HepG2 (cell line): ENCODE measurements around the gene RABEP1. TPM values are rescaled to one million over a fixed set of nuclear protein-coding genes. Genes with fewer than 3 reads are reported as not detected.

Source experiments
- CEBPG ChIP-seq: IDR thresholded peaks from 2 replicates; pipeline ENCODE4 v1.6.1; 2016
- FOXM1 ChIP-seq: sonication (generic); formaldehyde crosslinking; IDR thresholded peaks from 2 replicates; pipeline ENCODE4 v1.5.0; 2020; ENCODE audit warnings: missing genetic modification reagents
- HDAC2 ChIP-seq: sonication (generic); formaldehyde crosslinking; IDR thresholded peaks from 2 replicates; pipeline ENCODE4 v1.4.0; 2020; ENCODE audit warnings: missing genetic modification reagents
- KMT2A ChIP-seq: sonication (generic); formaldehyde crosslinking; IDR thresholded peaks from 2 replicates; pipeline ENCODE4 v1.4.0; 2020; ENCODE audit warnings: missing genetic modification reagents
- MEF2D ChIP-seq: sonication (generic); formaldehyde crosslinking; IDR thresholded peaks from 2 replicates; pipeline ENCODE4 v1.5.1; 2020; ENCODE audit warnings: mild to moderate bottlenecking, missing genetic modification reagents
- NFKB2 ChIP-seq: sonication (generic); formaldehyde crosslinking; IDR thresholded peaks from 2 replicates; pipeline ENCODE4 v1.4.0; 2020; ENCODE audit warnings: missing genetic modification reagents, borderline replicate concordance
- NR2F6 ChIP-seq, 2 experiments: IDR thresholded peaks; 2 replicates each; pipeline ENCODE4 v1.6.1; 2016; ENCODE audit warnings: antibody characterized with exemption in 1 of 2, mild to moderate bottlenecking in 1 of 2
- REXO4 ChIP-seq: sonication (generic); formaldehyde crosslinking; IDR thresholded peaks from 2 replicates; pipeline ENCODE4 v1.8.0; 2022; ENCODE audit warnings: missing genetic modification reagents, mild to moderate bottlenecking, borderline replicate concordance
- RFXAP ChIP-seq: sonication (generic); formaldehyde crosslinking; IDR thresholded peaks from 2 replicates; pipeline ENCODE4 v1.4.0; 2020; ENCODE audit warnings: missing genetic modification reagents, borderline replicate concordance
- SP4 ChIP-seq: sonication (generic); formaldehyde crosslinking; IDR thresholded peaks from 2 replicates; pipeline ENCODE4 v1.8.1; 2023; ENCODE audit warnings: mild to moderate bottlenecking, missing genetic modification reagents
- TBX2 ChIP-seq: sonication (generic); formaldehyde crosslinking; IDR thresholded peaks from 2 replicates; pipeline ENCODE4 v1.5.0; 2020; ENCODE audit warnings: missing genetic modification reagents, mild to moderate bottlenecking, borderline replicate concordance
- TP53 ChIP-seq: sonication (generic); formaldehyde crosslinking; conservative IDR thresholded peaks from 2 replicates; pipeline ENCODE4 v1.4.0; 2020; ENCODE audit warnings: missing genetic modification reagents
- ZFP62 ChIP-seq: sonication (generic); formaldehyde crosslinking; IDR thresholded peaks from 2 replicates; pipeline ENCODE4 v1.4.0; 2020; ENCODE audit warnings: missing genetic modification reagents
- ZNF235 ChIP-seq: sonication (generic); formaldehyde crosslinking; IDR thresholded peaks from 2 replicates; pipeline ENCODE4 v1.8.1; 2023; ENCODE audit warnings: mild to moderate bottlenecking, missing genetic modification reagents, borderline replicate concordance
- ZNF282 ChIP-seq: fragments of 450-650 bp; IDR thresholded peaks from 2 replicates; pipeline ENCODE4 v1.6.1; 2018; ENCODE audit not compliant: partially characterized antibody
- ZNF329 ChIP-seq: sonication (generic); formaldehyde crosslinking; IDR thresholded peaks from 2 replicates; pipeline ENCODE4 v1.9.0; 2021; ENCODE audit warnings: low read depth, mild to moderate bottlenecking, missing genetic modification reagents
- ZNF382 ChIP-seq: sonication (generic); formaldehyde crosslinking; IDR thresholded peaks from 2 replicates; pipeline ENCODE4 v1.5.0; 2020; ENCODE audit warnings: missing genetic modification reagents, mild to moderate bottlenecking, borderline replicate concordance
- ZNF460 ChIP-seq: sonication (generic); formaldehyde crosslinking; IDR thresholded peaks from 2 replicates; pipeline ENCODE4 v1.5.1; 2020; ENCODE audit warnings: missing genetic modification reagents, mild to moderate bottlenecking, borderline replicate concordance
- polyA plus RNA-seq, 8 experiments: library from polyadenylated mRNA; depleted of rRNA in 3 of 8; stranded (reverse) in 7 of 8; unstranded in 1 of 8; fragments of >200 nt; fragmentation: Illumina TruSeq in 4 of 8; extraction: Trizol in 4 of 8; gene quantifications; 2 replicates each; pipeline versions ENCODE4 v1.2.1 to v1.2.3, GENCODE V29; 2011 to 2016; ENCODE audit warnings: low read depth in 4 of 8, missing spikeins in 1 of 8, mixed read lengths in 1 of 8; ENCODE audit not compliant: insufficient read depth in 1 of 8
- total RNA-seq, 5 experiments: library from RNA; depleted of rRNA; stranded (reverse); fragments of >200 nt; fragmentation: Illumina TruSeq; extraction: Trizol; gene quantifications; 2 replicates each; pipeline ENCODE4 v1.2.3, GENCODE V29; 2016; ENCODE audit warnings: low read depth in 1 of 5
- TF ChIP-seq, protein P1 (sequence below): sonication (generic); formaldehyde crosslinking; IDR thresholded peaks from 2 replicates; pipeline ENCODE4 v1.4.0; 2020; ENCODE audit warnings: missing genetic modification reagents, borderline replicate concordance
- TF ChIP-seq, protein P2 (sequence below): IDR thresholded peaks from 2 replicates; pipeline ENCODE4 v1.6.1; 2016; ENCODE audit warnings: low read depth, borderline replicate concordance
- TF ChIP-seq, protein P3 (sequence below): sonication (generic); formaldehyde crosslinking; IDR thresholded peaks from 2 replicates; pipeline ENCODE4 v1.5.1; 2020; ENCODE audit warnings: mild to moderate bottlenecking, missing genetic modification reagents, moderate library complexity
- TF ChIP-seq, protein P4 (sequence below): sonication (generic); formaldehyde crosslinking; IDR thresholded peaks from 2 replicates; pipeline ENCODE4 v1.4.0; 2020; ENCODE audit warnings: missing genetic modification reagents, mild to moderate bottlenecking, borderline replicate concordance
- TF ChIP-seq, protein P5 (sequence below): sonication (generic); formaldehyde crosslinking; IDR thresholded peaks from 2 replicates; pipeline ENCODE4 v1.8.0; 2022; ENCODE audit warnings: missing genetic modification reagents, low read depth, mild to moderate bottlenecking, borderline replicate concordance

Gene RABEP1
- total and polyA plus RNA-seq, 2 of the 13 experiments (the other 11 are each of a cell fraction or from before 2014, with no cell fraction given), result 13.7 to 41.5 TPM

DNA sequence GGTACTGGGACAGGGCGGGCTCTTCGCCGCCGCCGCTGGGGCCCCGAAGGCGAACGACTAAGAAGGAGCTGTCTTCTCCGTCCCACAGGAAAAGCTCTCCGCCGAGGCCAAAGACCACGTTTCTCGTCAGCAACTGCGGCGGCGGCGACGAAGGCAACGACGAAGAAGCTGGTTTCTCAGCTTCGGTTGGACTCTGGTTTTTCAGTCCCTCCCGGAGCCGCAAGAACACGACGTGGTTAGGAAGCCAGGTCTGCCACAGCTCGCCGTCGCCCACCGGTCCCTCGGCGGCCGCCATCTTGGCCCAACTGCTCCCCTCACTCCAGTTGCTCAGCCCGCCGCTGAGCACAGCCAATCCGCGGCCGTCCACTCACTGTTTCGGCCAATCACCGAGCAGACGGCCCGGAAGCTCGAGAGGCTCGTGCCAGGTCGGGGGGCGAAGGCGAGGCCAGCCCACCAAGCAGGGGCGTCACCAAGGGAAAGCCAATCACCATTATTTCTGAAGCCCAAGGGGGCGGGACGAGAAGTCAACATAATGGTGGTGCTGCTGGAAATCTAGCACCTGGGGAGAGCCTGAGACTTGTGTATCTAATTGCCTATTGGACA lies 137.4 kb downstream of the RABEP1 start, which contains the start of gene NUP88 (continued):
- TF ChIP-seq RFXAP (CRISPR knock-in tag) (peak; percentile 46; the same call in 1 of the 2 replicates), ZNF382 (no peak), ZFP62 (CRISPR knock-in tag) (no peak), ZNF460 (CRISPR knock-in tag) (no peak), SP4 (CRISPR knock-in tag) (peak; percentile 64), NR2F6 (IDR thresholded peaks at IDR 0.05) (no peak), NR2F6 (CRISPR knock-in tag; IDR thresholded peaks at IDR 0.05) (peak; percentile 23; the same call in 1 of the 2 replicates), TP53 (CRISPR knock-in tag) (no peak), NFKB2 (CRISPR knock-in tag) (no peak), CEBPG (CRISPR knock-in tag) (no peak), TBX2 (CRISPR knock-in tag) (no peak; the same call in 1 of the 2 replicates), REXO4 (no peak), MEF2D (CRISPR knock-in tag) (no peak; the same call in 1 of the 2 replicates), HDAC2 (peak; percentile 9; the same call in 1 of the 2 replicates), KMT2A (CRISPR knock-in tag) (peak; percentile 92), ZNF329 (no peak), ZNF282 (no peak), FOXM1 (CRISPR knock-in tag) (no peak), ZNF235 (CRISPR knock-in tag) (no peak; the same call in 1 of the 2 replicates)
- TF ChIP-seq, protein P1, sequence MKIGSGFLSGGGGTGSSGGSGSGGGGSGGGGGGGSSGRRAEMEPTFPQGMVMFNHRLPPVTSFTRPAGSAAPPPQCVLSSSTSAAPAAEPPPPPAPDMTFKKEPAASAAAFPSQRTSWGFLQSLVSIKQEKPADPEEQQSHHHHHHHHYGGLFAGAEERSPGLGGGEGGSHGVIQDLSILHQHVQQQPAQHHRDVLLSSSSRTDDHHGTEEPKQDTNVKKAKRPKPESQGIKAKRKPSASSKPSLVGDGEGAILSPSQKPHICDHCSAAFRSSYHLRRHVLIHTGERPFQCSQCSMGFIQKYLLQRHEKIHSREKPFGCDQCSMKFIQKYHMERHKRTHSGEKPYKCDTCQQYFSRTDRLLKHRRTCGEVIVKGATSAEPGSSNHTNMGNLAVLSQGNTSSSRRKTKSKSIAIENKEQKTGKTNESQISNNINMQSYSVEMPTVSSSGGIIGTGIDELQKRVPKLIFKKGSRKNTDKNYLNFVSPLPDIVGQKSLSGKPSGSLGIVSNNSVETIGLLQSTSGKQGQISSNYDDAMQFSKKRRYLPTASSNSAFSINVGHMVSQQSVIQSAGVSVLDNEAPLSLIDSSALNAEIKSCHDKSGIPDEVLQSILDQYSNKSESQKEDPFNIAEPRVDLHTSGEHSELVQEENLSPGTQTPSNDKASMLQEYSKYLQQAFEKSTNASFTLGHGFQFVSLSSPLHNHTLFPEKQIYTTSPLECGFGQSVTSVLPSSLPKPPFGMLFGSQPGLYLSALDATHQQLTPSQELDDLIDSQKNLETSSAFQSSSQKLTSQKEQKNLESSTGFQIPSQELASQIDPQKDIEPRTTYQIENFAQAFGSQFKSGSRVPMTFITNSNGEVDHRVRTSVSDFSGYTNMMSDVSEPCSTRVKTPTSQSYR, result no peak; the same call in 1 of the 2 replicates
- TF ChIP-seq, protein P2, sequence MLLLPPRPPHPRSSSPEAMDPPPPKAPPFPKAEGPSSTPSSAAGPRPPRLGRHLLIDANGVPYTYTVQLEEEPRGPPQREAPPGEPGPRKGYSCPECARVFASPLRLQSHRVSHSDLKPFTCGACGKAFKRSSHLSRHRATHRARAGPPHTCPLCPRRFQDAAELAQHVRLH, result no peak
- TF ChIP-seq, protein P3, sequence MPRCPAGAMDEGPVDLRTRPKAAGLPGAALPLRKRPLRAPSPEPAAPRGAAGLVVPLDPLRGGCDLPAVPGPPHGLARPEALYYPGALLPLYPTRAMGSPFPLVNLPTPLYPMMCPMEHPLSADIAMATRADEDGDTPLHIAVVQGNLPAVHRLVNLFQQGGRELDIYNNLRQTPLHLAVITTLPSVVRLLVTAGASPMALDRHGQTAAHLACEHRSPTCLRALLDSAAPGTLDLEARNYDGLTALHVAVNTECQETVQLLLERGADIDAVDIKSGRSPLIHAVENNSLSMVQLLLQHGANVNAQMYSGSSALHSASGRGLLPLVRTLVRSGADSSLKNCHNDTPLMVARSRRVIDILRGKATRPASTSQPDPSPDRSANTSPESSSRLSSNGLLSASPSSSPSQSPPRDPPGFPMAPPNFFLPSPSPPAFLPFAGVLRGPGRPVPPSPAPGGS (CRISPR knock-in tag), result 0 out of 2 replicates have a peak, but pooled peaks have one; percentile 30
- TF ChIP-seq, protein P4, sequence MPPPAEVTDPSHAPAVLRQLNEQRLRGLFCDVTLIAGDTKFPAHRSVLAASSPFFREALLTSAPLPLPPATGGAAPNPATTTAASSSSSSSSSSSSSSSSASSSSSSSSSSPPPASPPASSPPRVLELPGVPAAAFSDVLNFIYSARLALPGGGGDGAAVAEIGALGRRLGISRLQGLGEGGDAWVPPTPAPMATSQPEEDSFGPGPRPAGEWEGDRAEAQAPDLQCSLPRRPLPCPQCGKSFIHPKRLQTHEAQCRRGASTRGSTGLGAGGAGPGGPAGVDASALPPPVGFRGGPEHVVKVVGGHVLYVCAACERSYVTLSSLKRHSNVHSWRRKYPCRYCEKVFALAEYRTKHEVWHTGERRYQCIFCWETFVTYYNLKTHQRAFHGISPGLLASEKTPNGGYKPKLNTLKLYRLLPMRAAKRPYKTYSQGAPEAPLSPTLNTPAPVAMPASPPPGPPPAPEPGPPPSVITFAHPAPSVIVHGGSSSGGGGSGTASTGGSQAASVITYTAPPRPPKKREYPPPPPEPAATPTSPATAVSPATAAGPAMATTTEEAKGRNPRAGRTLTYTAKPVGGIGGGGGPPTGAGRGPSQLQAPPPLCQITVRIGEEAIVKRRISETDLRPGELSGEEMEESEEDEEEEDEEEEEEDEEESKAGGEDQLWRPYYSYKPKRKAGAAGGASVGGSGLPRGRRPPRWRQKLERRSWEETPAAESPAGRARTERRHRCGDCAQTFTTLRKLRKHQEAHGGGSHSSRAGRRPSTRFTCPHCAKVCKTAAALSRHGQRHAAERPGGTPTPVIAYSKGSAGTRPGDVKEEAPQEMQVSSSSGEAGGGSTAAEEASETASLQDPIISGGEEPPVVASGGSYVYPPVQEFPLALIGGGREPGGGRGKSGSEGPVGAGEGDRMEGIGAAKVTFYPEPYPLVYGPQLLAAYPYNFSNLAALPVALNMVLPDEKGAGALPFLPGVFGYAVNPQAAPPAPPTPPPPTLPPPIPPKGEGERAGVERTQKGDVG (CRISPR knock-in tag), result no peak
- TF ChIP-seq, protein P5, sequence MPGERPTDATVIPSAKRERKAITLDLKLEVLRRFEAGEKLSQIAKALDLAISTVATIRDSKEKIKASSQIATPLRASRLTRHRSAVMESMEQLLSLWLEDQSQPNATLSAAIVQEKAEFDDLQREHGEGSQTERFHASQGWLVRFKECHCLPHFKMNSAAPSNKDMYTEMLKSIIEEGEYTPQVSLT (CRISPR knock-in tag), result no peak
